D721Med (cell line): ENCODE results near the gene MAMDC2.

ENCODE experiments used
- DNase-seq: peaks from one replicate; pipeline ENCODE4 v3.0.0; 2011; ENCODE audit warnings: low spot score; ENCODE audit not compliant: insufficient read length
- FAIRE-seq: peaks from 2 replicates; lab custom pipeline; 2011; peaks lifted over from hg19 to GRCh38; lab: Jason Lieb, UNC
- TF ChIP-seq, protein P1 (sequence below): IDR thresholded peaks from 2 replicates; pipeline ENCODE4 v1.5.1; 2012; ENCODE audit warnings: mild to moderate bottlenecking, control low read depth; ENCODE audit not compliant: insufficient read depth; ENCODE audit errors: missing control alignments

Gene MAMDC2

DNA sequence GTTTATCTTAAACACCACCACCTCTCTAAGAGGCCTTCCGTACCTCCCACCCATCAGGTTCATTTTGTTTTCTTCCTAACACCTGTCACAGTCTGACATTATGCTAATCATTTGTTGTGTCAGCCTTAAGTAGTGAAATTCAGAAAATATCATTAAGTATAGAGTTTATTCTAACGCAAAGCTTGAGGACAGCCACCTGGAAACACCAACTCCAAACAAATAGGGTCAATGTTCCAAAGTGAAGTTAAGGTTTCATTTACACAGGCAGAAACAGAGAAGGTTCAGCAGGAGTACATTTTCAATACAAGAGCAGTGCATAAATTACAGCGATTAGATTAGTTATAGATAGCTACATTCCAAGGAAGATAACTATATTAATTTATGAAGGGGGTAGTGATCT is 213.9 kb downstream of the MAMDC2 start:
- DNase-seq (no peak), FAIRE-seq (no peak)
- TF ChIP-seq, protein P1, sequence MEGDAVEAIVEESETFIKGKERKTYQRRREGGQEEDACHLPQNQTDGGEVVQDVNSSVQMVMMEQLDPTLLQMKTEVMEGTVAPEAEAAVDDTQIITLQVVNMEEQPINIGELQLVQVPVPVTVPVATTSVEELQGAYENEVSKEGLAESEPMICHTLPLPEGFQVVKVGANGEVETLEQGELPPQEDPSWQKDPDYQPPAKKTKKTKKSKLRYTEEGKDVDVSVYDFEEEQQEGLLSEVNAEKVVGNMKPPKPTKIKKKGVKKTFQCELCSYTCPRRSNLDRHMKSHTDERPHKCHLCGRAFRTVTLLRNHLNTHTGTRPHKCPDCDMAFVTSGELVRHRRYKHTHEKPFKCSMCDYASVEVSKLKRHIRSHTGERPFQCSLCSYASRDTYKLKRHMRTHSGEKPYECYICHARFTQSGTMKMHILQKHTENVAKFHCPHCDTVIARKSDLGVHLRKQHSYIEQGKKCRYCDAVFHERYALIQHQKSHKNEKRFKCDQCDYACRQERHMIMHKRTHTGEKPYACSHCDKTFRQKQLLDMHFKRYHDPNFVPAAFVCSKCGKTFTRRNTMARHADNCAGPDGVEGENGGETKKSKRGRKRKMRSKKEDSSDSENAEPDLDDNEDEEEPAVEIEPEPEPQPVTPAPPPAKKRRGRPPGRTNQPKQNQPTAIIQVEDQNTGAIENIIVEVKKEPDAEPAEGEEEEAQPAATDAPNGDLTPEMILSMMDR, result no peak

DNA sequence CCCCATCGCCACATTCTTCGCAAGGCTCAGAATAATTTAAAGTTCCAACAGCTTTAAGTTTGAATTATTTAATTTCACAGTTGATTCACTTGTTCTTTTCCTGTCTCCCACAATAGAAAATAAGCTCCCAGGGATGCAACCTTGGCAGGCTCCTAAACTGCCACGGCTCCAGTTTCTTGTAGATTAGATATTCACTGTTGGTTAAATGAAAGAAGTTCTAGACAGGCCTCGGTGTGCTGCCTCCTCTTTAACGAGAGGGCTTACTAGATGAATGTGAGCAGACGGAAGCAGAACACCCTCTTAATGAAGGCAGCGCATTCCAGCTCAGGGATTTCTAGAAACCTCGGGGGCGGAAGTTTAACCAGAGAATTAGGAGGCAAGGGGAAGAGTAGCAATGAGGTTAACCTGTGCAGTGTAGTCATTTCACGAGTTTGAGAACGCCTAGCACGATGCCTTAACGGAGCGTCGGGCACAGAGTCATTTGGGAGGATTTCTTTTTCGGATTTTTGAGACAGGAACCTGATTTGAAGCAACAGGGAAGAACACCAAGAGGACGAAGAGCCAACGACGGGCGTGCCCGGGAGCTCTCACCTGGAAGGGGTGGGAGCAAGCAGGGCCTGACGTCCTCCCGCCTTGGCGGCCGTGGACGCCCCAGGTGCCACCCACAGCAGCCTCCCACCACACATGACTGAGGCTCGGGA is 214.5 kb downstream of the MAMDC2 start:
- no peak for FAIRE-seq
- TF ChIP-seq, protein P1, result no peak
- no peak for DNase-seq

DNA sequence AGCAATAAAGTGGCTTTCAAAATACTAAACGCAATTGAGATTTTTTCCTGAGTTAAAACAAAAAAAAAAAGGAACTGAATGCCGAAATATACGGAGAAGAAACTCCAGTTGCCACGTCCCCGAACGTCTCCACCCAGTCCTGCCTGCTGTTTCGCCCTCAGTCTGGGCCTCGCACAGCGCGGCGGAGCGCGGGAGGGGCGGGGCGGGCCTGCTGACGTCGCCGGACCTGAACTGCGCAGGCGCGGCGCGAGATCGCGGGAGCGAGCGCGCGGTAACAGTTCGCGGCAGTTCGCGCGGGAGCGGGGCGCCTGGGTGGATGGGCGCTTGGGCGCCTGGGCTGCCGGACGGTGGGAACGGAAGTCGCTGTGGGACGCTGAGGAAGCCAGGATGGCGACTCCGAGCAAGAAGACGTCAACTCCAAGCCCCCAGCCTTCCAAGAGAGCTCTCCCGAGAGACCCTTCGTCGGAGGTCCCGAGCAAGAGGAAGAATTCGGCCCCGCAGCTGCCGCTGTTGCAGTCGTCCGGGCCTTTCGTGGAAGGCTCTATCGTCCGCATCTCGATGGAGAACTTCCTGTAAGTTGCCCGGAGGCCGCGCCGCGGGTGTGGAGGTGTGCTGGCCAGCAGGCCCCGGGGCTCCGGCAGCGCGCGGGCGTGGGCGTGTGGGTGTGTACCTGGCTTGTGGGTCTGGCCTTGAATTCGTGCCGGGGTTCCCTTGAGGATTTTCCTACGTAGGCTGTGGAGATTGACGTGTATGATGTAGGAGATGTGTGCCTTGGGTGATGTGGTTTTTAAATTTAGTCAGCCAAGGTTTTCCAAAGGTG is 215.3 kb downstream of the MAMDC2 start, which contains the start of gene SMC5:
SMC5 (plus strand) TSS at position 287 of the 820 bp plus-strand sequence; CDS start at position 388, 101 bp downstream.
- no peak for FAIRE-seq
- TF ChIP-seq, protein P1, result no peak
- DNase-seq, result peak; percentile 71

DNA sequence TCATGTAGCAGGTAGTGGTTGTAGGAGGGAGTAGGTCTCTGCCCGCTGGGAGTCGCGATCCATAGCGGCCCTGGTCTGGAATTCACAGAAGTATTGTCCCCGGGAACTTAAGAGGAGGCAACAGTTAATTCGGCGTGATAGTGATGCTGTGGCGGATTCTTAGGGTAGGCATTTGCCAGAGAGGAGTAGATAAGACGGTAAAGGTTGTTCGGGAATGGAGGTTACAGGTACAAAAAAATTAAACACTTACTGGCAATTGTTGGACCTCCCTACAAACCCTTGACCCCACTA is 215.8 kb downstream of the MAMDC2 start:
- DNase-seq (no peak), FAIRE-seq (no peak)
- TF ChIP-seq, protein P1, result no peak

DNA sequence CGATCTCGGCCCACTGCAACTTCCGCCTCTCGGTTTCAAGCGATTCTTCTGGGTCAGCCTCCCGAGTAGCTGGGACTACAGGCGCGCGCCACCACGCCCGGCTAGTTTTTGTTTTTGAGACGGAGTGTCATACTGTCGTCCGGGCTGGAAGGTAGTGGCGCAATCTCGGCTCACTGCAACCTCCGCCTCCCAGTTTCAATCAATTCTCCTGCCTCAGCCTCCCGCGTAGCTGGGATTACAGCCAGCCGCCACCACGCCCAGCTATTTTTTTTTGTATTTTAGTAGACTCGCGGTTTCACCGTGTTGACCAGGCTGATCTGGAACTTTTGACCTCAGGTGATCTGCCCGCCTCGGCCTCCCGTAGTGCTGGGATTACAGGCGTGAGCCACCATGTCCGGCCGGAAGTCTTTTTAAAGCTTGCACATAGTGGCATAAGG is 216.4 kb downstream of the MAMDC2 start:
- DNase-seq (no peak), FAIRE-seq (no peak)
- TF ChIP-seq, protein P1, result no peak

DNA sequence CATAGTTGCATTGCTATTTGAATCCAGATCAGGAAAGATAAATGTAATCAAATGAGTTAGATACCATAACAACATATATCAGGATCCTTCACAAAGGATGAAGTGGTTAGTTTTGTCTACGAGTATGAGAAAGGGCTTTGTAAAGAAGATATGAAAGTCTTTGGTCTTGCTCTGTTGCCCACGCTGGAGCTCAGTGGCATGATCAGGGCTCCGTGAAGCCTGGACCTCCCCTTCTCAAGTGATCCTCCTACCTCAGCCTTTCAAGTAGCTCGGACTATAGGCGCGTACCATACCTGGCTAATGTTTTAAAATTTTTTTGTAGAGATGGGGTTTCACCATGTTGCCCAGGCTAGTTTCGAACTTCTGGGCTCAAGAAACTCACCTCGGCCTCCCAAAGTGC is 217.0 kb downstream of the MAMDC2 start:
- TF ChIP-seq, protein P1, result no peak
- FAIRE-seq (no peak), DNase-seq (no peak)
